ENCODE results near the gene KRTAP12-2.

DNA sequence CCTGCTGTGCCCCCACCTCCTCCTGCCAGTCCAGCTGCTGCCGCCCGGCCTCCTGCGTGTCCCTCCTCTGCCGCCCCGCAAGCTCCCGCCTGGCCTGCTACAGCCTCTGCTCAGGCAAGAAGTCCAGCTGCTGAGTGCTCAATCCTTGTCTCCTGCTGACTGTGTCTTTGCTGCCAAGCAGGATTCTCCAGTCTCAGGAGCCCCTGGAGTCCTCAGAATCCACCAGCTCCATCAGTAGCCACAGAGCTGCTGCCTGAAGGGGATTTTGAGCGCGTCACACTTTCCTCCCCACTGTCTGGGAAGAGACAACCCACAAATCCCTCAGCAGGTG, 19.5 kb downstream of the KRTAP12-2 start:
- TF ChIP-seq CTCF (IDR thresholded peaks at IDR 0.05) (no peak), POLR2A (IDR thresholded peaks at IDR 0.05) (no peak)
